Suprapubic skin (tissue), 4 donors: ENCODE results near the gene MED29.

Experiments used
- EP300 ChIP-seq: sonication (generic); formaldehyde crosslinking; IDR thresholded peaks from one replicate; pipeline ENCODE4 v1.6.1; 2017; ENCODE audit warnings: antibody characterized with exemption
- POLR2A ChIP-seq, 2 donors: fragments of 450-650 bp; IDR thresholded peaks; one replicate each; pipeline ENCODE4 v1.6.1; 2017; ENCODE audit warnings: antibody characterized with exemption in 2 of 2, mild to moderate bottlenecking in 2 of 2, moderate library complexity in 2 of 2
- POLR2AphosphoS5 ChIP-seq, 3 donors: sonication (generic); formaldehyde crosslinking; IDR thresholded peaks; one replicate each; pipeline ENCODE4 v1.6.1; 2017; ENCODE audit warnings: antibody characterized with exemption in 3 of 3
- TF ChIP-seq, protein P1 (sequence below), 2 donors: fragments of 200-600 bp in 1 of 2; fragments of 450-650 bp in 1 of 2; sonication (generic) in 1 of 2; IDR thresholded peaks; one replicate each; pipeline ENCODE4 v1.5.1; 2016 to 2019; ENCODE audit warnings: antibody characterized with exemption in 2 of 2, mild to moderate bottlenecking in 1 of 2, moderate library complexity in 1 of 2

DNA sequence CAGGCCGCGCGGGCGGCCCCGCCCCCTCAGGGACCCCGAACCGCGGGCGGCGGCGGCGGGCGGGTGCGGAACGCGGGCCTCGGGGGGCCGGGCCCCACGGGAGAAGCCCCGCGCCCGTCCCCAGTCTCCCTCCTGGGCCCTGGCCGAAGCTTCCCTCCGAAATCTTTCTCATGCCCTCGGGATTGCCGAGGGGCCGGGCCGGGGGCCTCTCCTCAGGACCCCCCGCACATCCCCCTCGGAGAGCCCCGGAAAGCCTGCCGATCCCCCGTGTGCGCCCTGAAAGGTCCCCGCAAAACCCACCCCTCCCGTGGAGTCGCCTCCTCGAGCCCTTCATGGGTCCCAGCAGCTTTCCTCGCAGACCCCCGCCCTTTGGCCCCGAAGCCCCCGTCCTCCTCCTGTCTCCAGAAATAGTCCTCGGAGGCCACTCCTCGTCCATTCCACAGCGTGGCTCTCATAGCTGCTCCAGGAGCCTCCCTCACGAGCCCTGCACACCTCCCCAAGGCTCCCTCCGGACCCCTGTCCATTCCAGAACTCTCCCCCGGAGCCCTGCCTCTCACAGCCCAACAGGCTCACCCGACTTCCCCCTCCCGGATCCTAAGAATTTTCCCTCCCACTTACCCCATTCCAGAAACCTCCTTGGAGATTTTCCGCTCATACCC is 48.4 kb upstream of the MED29 start:
- TF ChIP-seq POLR2A (IDR thresholded peaks at IDR 0.05) (peak in 1 of 2 donors; percentile 18), POLR2AphosphoS5 (IDR thresholded peaks at IDR 0.05) (no peak), EP300 (no peak)
- TF ChIP-seq, protein P1, sequence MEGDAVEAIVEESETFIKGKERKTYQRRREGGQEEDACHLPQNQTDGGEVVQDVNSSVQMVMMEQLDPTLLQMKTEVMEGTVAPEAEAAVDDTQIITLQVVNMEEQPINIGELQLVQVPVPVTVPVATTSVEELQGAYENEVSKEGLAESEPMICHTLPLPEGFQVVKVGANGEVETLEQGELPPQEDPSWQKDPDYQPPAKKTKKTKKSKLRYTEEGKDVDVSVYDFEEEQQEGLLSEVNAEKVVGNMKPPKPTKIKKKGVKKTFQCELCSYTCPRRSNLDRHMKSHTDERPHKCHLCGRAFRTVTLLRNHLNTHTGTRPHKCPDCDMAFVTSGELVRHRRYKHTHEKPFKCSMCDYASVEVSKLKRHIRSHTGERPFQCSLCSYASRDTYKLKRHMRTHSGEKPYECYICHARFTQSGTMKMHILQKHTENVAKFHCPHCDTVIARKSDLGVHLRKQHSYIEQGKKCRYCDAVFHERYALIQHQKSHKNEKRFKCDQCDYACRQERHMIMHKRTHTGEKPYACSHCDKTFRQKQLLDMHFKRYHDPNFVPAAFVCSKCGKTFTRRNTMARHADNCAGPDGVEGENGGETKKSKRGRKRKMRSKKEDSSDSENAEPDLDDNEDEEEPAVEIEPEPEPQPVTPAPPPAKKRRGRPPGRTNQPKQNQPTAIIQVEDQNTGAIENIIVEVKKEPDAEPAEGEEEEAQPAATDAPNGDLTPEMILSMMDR (IDR thresholded peaks at IDR 0.05): no peak
